GM12864 (cell line): ENCODE results near the gene SYT3.

Experiments
- DNase-seq: peaks from one replicate; pipeline ENCODE4 v3.0.0-alpha.2; 2011; ENCODE audit warnings: low read depth
- H3K4me3 ChIP-seq: 2 replicates; pipeline ENCODE4 v1.5.1; 2011; ENCODE audit warnings: mild to moderate bottlenecking, low read depth, low read length, control low read depth
- CTCF ChIP-seq: IDR thresholded peaks from 2 replicates; pipeline ENCODE4 v1.5.1; 2011; ENCODE audit warnings: low read depth, mild to moderate bottlenecking, moderate library complexity, low read length, control low read depth, inconsistent platforms; ENCODE audit errors: missing control alignments

Gene SYT3

GRCh38 chr19:50633973-50634372 lies 5.7 kb downstream of the SYT3 start:
- no peak for TF ChIP-seq CTCF
- DNase-seq: no peak
- no peak overlapping the region for H3K4me3 ChIP-seq

- no peak for TF ChIP-seq CTCF
- no peak overlapping the region for H3K4me3 ChIP-seq
- no peak for DNase-seq
Measured at GRCh38 chr19:50633359-50633758, 6.3 kb downstream of the SYT3 start.

GRCh38 chr19:50632151-50632835 lies 7.4 kb downstream of the SYT3 start:
- H3K4me3 ChIP-seq: no peak overlapping the region
- TF ChIP-seq CTCF: peak; percentile 12
- DNase-seq: no peak

- TF ChIP-seq CTCF: no peak
- no peak overlapping the region for H3K4me3 ChIP-seq
- no peak for DNase-seq
Measured at GRCh38 chr19:50629801-50630200, 9.9 kb downstream of the SYT3 start.

- no peak for TF ChIP-seq CTCF
- H3K4me3 ChIP-seq: no peak overlapping the region
- no peak for DNase-seq
Measured at GRCh38 chr19:50629194-50629593, 10.5 kb downstream of the SYT3 start.

- H3K4me3 ChIP-seq: no peak overlapping the region
- DNase-seq: no peak
- TF ChIP-seq CTCF: no peak
Measured at GRCh38 chr19:50628551-50628950, 11.1 kb downstream of the SYT3 start.

- H3K4me3 ChIP-seq: no peak overlapping the region
- no peak for TF ChIP-seq CTCF
- no peak for DNase-seq
Measured at GRCh38 chr19:50628146-50628545, 11.5 kb downstream of the SYT3 start.
